GM18498 (cell line): ENCODE results near the gene NSUN3.
"Not testable (repeated sequence)": the region's sequence is repeated elsewhere in the genome, so short reads cannot be mapped to it uniquely, and the experiment has no call there.

Source experiments
- ATAC-seq: cut with Tn5 transposase; IDR thresholded peaks from one replicate; pipeline ENCODE4 v1.9.1; 2021; ENCODE audit warnings: mild to moderate bottlenecking, moderate library complexity; ENCODE audit not compliant: unreplicated experiment

The NSUN3 gene

GRCh38 chr3:94062513-94063404 lies at the start of gene NSUN3, which contains the start of gene DHFR2:
Gene NSUN3 (plus strand): TSS chr3:94063061. CDS start chr3:94063127, 66 bp downstream.
Gene DHFR2 (minus strand): TSS chr3:94062916. CDS start chr3:94061511, 1,405 bp downstream.
- peak; percentile 92 for ATAC-seq

- ATAC-seq: no peak
Observed at GRCh38 chr3:94015025-94015424, 47.8 kb upstream of the NSUN3 start.

DNA sequence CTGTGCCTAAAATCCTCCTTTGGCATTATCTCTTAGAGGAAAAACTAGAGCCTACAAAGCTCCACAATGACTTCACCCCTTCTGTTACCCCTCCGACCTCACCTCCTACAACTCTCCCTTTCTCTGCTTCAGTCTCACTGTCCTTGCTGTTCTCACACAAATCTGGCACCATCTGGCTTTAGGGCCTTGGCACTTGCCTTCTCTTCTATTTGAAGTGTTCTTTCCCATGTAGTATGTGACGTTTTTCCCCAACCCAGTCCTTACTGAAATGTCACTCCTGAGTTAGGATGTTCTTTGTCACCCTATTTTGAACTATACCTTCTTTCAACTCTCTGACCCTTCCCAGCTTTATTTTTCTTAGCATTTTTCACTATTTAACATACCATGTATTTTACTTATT lies 43.2 kb upstream of the NSUN3 start:
- no peak for ATAC-seq

GRCh38 chr3:94020293-94020692 lies 42.6 kb upstream of the NSUN3 start:
- ATAC-seq: no peak

DNA sequence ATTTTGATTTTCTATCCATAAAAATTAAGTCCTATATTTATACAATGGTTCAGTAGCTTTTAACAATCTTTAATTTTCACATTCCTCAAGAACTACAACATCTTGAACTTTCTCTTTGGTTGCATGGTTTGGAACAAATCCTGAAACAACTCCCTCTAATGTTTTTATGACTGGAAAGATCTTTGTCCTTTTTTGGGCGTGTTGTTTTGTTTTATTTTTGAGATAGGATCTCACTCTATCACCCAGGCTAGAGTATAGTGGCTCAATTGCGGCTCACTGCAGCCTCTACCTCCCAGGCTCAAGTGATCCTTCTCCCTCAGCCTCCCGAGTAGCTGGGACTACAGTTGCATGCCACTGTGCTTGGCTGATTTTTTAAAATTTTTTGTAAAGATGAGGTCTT lies 38.5 kb upstream of the NSUN3 start:
- no peak for ATAC-seq

DNA sequence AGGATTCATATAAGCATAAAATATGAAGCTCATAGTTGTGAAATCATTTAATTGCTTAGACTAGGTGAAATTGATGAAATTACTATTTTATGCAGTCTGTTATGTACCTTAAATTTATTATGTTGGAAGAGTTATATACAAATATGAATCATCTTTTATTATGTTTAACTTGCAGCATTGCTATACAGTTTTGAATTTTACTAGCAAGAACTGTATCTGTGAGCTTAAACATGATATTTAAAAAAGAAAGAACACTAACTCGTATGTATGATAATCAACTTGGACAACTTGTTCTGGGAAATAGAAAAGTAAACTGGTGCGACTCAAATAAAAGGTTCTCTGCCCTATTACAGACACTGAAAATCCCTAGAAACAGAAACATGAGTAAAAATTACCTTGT lies 36.2 kb upstream of the NSUN3 start:
- no peak for ATAC-seq

DNA sequence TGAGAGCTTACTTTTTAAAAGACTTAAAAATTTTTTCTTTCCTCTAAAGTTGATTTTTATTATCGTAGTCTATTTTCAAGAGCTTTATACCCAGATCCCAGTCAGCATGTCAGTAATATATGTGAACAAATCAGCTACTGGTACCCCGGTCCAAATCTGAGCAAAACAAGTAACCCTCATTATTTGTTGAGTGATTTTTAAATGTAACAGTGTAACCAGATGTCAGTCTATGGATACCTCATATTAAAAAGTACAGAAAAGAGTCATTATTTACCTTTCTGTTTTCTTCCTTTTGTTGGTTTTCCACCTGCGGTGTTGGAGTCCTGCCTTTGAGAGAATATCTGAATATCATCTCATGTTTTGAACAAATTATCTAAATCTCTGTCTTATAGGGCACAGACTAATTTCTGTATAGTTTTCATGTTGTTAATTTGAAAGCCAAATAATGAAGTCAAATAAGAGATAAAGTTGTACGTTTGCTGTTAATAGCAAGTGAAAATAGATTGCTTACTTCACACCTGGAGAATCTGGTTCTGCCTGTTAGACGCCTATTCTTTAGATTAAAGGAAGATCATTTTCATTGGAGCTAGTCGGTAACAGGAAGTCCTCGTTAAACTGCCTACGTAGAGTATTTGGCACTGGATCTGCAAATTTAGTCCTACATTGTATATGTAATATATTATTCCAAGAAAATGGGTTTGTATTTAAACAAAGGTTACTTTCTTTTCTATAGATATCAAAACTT lies 34.6 kb upstream of the NSUN3 start, which contains the start of gene STX19:
Gene STX19 (minus strand): TSS at position 505 of the 745 bp plus-strand sequence. CDS start 13,328 bp downstream, outside the sequence.
- no peak for ATAC-seq

- ATAC-seq: peak; percentile 81
Observed at GRCh38 chr3:94036909-94037507, 25.9 kb upstream of the NSUN3 start.

GRCh38 chr3:94043285-94043684 lies 19.6 kb upstream of the NSUN3 start:
- no peak for ATAC-seq

DNA sequence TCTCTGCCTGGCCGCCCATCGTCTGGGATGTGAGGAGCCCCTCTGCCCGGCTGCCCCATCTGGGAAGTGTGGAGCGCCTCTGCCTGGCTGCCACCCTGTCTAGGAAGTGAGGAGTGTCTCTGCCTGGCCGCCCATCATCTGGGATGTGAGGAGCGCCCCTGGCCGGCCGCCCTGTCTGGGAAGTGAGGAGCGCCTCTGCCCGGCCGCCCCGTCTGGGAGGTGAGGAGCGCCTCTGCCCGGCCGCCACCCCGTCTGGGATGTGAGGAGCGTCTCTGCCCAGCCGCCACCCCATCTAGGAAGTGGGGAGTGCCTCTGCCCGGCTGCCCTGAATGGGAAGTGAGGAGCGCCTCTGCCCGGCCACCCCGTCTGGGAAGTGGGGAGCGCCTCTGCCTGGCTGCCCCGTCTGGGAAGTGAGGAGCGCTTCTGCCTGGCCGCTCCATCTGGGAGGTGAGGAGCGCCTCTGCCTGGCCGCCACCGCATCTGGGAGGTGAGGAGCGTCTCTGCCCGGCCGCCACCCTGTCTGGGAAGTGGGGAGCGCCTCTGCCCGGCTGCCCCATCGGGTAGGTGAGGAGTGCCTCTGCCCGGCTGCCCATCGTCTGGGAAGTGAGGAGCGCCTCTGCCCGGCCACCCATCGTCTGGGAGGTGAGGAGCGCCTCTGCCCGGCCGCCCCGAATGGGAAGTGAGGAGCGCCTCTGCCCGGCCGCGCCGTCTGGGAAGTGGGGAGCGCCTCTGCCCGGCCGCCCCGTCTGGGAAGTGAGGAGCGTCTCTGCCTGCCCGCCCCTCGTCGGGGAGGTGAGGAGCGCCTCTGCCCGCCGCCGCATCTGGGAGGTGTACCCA lies 18.5 kb upstream of the NSUN3 start:
- ATAC-seq: not testable (repeated sequence)

DNA sequence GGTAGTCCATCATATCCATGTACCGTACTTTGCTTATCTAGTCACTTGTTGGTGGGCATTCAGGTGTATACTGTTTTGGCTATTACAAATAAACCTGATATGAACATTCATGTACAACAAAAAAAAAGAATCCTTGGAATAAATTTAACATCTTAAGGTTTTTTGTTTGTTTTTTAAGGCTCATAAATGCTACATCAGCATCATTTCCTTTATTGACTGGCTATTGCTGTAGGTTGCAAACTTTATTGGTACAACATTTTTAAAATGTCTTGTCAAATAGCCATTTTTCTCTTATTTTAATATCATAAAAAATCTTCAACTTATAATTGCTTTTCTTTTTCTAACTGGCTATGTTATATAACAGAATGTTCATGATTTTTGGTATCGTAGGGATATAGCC lies 16.3 kb upstream of the NSUN3 start:
- no peak for ATAC-seq

DNA sequence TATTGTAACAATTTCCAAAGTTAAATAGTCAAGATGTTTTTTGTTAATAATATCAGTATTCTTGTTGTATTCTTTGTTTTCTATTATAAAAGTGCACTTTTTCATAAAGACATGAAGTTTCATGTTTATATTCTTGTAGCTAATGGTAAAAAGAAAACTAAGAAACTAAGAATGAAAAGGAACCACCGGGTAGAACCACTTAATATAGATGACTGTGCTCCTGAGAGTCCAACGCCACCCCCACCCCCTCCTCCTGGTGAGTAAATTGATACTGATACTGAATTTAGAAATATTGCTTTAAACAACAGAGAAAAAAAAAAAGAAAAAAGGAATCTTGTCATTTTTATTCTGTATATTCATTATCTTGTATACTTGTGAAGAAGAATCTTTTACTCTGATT lies 13.6 kb upstream of the NSUN3 start:
- ATAC-seq: no peak

DNA sequence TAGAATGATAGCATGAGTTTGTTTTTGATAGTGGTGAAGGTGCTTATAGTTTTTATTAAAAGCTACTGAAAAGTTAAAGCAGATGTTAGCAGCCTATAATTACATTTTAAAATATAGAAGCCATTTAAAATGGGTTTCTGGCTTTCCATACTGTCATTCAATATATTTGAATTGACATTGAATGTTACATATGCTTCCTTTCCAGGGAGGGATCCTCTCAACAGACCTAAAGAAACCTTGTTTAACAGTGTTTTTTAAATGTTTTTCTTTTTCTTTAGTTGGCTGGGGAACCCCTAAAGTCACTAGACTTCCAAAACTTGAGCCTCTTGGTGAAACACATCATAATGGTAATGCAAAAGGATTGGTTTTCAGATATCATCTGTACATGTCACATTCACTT lies 12.3 kb upstream of the NSUN3 start:
- no peak for ATAC-seq

DNA sequence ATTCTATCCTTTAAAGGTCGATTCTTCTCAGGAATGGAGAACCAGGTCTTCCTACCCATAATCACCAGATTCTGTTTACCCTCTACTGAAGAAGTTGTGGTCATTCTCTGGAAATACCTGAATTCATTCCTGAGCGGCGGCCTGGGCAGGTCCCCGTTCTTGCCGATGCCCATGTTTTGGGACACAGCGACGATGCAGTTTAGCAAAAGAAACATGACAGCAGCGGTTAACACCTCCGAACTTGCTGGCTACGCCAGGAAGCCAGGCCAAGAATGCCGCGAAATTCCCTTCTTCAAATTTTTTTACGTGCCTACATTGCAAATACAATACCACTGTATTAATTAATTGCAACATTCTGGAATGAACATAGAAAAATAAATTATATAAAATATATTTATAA lies 1.6 kb upstream of the NSUN3 start:
- no peak for ATAC-seq

GRCh38 chr3:94063496-94064119 lies 747 bp downstream of the NSUN3 start:
- no peak for ATAC-seq

- no peak for ATAC-seq
Observed at GRCh38 chr3:94064243-94064860, 1.5 kb downstream of the NSUN3 start.

- ATAC-seq: no peak
Observed at GRCh38 chr3:94065122-94065521, 2.3 kb downstream of the NSUN3 start.

- no peak for ATAC-seq
Observed at GRCh38 chr3:94065819-94066480, 3.1 kb downstream of the NSUN3 start.
